NCI-H1436 treated with DMSO at 0.1 percent for 48 hours (cell line): ENCODE data around the gene TSHZ2.

ENCODE experiments used
- DNase-seq: peaks from one replicate; lab custom pipeline; 2025; lab: John Stamatoyannopoulos, UW

Gene TSHZ2, protein sequence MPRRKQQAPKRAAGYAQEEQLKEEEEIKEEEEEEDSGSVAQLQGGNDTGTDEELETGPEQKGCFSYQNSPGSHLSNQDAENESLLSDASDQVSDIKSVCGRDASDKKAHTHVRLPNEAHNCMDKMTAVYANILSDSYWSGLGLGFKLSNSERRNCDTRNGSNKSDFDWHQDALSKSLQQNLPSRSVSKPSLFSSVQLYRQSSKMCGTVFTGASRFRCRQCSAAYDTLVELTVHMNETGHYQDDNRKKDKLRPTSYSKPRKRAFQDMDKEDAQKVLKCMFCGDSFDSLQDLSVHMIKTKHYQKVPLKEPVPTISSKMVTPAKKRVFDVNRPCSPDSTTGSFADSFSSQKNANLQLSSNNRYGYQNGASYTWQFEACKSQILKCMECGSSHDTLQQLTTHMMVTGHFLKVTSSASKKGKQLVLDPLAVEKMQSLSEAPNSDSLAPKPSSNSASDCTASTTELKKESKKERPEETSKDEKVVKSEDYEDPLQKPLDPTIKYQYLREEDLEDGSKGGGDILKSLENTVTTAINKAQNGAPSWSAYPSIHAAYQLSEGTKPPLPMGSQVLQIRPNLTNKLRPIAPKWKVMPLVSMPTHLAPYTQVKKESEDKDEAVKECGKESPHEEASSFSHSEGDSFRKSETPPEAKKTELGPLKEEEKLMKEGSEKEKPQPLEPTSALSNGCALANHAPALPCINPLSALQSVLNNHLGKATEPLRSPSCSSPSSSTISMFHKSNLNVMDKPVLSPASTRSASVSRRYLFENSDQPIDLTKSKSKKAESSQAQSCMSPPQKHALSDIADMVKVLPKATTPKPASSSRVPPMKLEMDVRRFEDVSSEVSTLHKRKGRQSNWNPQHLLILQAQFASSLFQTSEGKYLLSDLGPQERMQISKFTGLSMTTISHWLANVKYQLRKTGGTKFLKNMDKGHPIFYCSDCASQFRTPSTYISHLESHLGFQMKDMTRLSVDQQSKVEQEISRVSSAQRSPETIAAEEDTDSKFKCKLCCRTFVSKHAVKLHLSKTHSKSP (N-terminal part only)

DNA sequence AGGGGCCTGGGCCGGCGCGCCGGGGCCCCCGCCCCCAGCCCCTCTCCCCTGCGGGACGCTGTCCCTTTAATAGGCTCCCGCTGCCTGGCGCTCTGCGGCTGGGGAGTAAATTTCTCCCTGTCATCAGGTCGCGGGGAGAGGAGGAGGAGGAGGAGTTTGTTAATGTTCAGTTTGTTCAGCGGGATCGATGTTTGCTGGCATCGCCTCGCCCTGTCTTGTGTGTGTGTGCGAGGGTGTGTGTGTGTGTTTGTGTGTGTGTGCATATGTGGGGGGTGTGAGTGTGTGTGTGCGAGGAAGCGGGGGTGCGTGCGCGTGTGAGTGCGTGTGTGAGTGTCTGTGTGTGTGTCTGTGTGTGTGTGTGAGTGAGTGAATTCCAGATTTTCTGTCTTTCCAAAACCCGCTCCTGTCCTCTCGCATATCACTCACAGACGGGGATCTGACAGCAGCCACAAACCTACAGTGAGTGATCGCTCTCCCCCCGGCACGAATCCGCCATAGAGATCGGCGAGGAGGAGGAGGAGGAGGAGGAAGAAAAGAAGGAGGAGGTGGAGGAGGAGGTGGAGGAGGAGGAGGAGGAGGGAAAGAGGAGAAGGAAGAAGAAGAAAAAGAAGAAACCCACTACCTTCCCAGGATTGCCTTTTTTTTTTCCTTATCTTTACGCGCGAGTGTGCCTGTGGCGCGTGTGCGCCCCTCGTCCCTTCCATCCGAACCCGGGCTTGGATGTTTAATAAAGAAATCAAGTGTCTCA is at the start of gene TSHZ2:
Gene TSHZ2 (plus strand): TSS at position 169 of the 748 bp plus-strand sequence. CDS start 936 bp downstream, outside the sequence.
- no peak for DNase-seq

DNA sequence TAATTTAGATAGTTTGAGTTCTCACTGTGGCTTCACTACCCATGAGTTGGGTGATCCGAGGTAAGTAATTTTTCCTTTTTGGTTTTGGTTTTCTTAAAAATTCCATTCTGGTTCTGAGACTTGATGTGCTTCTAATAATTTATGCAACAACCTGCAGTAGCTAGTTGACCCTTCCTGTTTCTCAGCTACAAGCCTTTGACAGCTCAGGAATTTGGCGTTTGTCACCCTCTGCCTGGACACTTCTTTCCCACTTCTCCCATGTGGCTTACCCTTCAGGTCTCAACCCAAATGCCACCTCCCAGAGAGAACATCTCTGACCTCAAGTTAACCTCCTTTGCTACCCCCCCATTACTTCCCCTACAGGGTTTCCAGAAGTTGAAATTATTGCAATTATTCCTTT is 49.7 kb upstream of the TSHZ2 start:
- no peak for DNase-seq

DNA sequence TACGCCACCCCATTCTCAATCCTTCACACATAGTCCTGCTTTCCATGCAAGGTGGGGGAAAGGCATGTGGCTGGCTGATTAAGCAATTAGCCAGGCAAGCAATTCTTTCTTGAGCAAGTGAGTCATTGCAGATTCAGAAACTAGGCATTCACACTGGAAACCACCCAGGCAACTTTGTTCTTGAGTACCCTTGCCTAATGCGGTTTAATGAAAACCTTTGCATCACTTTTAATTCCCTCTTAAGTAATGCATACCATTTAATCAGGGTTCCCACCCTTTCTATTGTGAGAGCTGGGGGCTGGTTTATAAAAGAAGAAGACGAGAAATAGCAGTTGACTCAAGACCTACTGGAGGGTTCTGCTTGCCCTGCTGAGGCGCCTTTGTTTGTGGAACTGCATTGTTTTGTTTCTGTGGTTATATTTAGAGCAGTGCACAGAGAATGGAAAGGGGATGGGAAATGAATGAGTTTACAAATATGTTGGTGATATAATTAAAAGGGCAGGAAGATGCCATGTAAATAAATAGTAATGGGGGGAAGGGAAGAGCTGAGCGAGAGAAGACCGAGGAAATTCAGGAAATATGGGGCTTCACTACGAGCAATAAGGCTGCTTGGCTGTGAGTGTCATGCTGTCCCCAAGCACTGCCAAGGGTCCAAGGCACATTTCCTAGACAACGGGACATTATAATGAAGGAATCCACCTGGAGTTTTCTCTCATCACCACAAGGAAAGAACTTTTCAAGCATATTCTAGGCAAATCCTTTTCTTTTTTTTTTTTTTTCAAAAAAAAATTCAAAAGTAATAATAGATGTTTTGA is 48.8 kb upstream of the TSHZ2 start:
- no peak for DNase-seq

DNA sequence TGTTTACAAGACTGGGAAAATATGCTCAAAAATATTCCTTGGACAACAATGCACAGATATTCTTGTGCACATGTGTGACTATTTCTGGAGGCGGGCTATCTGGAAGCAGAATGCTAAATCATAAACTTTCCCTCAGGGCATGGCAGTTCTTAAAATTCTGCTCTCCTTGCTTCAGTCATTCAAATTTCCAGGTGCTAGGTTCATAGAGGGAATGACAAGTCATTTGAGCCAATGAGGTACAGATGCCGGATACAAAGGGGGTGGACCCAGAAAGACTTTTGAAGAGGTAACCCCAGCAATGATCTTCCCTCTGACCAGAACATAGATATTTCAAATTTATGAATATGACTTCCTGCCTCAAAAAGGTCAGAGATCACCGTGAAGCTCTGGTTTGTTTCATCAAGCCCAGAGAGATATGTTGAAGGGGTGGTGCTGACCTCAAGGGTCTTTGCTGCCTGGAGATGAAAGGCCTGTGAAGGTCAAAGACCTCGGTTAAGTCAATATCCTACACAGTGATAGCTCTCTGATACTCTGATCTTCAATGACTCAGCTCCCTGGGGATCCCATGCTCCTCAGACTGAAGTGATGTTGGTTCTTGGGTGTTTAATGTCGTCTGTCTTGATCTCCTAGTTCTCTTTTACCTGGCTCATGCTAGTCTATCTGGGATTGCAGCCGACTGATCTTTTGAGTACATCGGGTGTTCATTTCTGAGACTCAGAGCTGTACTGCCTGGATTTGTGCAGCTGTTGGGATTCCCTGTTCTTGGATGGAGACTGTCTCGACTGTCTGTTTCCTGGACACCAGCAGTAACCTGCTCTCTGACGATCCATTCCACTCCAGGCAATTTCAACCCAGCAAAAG is 47.5 kb upstream of the TSHZ2 start:
- no peak for DNase-seq

DNA sequence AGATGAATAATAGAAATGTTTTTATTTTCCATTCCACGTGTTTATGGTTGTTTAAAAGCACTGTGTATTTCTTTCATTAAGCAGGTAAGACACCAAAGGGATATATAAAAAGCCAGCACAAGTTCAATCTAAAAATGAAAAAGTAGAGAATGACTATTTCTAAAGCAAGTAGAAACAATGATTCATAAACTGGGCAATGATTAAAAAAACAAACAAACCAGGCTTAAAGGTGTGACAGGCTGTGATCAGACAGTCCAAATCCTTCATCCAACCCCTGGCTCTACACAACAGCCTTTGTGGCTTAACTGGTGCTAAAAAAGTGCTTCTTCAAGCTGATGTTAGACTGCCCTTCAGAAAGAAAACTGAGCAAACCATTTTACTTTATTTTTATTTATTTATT is 45.7 kb upstream of the TSHZ2 start:
- no peak for DNase-seq

DNA sequence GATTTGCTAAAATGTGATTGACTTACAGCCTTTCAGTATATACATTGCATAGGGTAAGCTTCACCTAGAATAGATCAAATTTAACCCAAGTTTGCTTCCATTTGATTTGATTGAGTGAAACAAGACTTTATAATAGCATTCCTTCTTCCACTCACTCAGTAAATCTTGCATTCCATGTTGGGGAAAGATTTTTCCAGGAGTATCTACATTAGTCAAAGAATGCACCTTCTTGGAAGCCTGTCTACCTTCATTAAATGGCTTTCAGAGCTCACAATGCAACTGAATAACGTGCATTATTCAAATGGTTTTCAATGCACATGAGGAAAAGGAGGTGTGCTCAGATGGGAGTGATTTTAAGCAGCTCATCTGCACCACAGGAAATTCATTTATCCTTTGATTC is 38.3 kb upstream of the TSHZ2 start:
- DNase-seq: no peak

DNA sequence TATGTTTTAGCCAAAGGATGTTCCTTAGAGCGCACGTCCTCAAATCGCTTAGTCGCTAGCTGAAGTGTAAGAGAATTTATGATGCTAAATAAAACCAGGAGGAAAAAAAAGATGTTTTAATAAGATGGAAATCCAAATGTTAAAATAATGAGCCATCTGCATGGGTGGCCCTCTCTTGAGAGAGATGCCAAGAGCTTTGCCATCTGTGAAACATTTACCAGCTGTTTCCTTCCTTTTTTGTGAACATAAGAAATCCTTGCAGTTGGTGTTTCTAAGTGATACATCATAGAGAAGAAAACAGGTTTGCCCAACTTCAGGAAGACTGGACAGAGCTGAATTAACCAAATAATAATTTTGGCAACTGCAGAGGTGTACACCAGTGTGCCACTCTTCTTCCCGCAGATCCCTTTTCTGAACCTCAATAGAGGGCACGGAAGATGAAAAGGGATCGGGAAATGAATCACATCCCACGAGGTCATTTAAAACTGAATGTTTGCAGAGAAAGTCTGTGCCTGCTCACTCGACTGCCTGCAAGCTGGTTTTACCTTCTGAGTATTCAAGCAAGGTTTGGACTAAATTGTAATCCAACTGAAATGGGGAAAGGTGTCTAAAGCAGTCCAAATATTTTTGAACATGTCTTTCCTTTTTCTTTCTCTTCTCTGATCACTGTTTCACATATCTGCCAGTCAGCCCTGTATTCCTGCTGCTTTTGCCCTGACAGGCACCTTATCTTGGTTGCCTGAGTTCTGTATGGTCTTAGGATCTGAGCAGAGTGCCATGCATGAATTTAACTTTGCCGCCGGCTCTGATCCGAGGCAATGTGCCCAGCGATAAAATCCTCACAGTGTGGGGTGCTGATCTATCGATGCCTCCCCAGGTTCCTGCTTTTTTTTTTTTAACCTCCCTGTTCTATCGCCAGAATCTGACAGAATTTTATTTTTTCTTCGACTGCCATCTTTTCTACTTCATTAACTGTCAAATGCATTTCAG is 35.5 kb upstream of the TSHZ2 start:
- no peak for DNase-seq

DNA sequence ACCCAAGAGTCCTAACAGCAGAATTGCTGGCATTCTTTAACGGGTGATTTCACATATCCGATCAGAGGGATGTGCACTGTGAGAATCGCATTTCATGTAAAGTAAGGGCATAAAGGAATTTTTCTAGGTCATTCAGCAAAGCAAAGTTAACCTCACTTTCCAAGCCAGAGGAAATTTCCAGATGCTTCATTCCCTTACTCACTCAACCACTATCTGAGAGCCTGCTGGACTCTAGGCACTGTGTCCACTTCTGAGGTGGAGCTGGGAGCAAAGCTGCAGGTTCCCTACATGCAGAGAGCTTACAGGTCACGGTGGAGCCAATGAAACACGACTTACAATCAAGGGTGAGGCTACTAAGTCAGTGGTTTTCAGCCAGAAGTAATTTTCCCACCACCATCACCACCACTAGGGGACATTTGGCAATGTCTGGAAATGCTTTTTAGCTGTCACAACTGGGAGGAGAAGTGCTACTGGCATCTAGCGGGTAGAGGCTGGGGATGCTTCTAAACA is 34.5 kb upstream of the TSHZ2 start:
- DNase-seq: no peak

DNA sequence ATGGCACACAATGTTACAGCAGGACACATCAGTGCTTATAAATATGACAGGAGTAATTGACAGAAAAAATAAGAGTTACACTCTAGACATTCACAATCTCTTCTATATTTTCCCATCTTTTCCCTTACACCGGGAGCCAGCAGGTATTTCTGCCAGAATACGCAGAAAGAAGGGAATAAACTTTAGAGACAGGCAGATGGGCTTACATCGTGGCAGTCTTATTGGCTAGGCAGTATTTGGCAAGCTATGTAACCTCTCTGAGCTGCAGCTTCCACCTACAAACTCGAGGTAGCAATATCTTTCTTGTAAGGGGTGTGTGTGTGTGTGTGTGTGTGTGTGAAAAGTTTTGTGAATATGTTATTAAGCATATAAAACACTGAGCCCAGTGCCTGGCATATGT is 33.0 kb upstream of the TSHZ2 start:
- DNase-seq: no peak

DNA sequence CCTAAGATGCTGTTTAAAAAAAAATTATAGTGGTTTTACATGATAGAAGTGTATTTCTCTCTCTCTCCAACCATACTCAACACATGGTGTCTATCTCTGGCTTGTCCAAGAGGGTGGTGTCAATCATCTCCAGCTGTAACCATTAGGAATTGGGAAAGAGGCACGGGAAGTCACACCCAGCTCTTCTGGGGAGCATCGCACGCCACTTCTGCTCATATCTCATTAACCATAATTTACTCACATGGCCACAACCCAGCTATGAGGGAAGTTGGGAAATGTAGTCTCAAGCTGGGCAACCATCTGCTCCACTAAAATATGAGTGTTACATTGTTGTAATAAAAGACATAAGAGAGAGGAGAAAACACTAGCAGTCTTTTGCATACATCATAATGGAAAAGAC is 30.4 kb upstream of the TSHZ2 start:
- no peak for DNase-seq

DNA sequence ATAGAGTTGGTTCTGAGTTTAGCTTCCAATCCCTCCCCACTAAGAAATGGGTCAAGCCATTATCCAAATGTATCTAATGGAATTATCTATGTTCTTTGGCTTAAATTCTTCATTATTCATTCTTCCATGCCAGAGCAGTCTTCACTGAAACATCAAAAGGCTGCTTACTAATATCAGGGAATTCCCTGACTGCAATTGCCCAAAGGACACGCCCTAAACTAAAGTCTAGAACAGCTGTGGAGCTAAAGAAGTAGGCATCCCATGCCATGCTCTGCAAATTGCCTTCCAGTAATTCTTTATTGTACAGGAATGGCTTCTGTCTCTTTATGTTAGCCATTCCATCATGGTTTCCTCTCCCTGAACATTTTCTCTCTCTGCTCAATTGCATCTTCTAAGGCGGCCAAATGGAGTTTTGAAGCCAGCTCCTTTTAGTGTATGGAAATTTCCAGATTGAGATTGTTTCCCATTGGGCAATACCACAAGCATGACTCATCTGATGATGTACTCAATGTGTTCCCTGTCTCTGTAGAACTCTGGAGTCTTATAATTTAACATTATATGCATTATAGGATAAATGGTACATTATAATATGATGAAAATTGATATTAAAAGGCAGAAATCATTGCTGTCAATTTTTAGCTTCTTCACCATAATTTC is 28.8 kb upstream of the TSHZ2 start:
- no peak for DNase-seq

DNA sequence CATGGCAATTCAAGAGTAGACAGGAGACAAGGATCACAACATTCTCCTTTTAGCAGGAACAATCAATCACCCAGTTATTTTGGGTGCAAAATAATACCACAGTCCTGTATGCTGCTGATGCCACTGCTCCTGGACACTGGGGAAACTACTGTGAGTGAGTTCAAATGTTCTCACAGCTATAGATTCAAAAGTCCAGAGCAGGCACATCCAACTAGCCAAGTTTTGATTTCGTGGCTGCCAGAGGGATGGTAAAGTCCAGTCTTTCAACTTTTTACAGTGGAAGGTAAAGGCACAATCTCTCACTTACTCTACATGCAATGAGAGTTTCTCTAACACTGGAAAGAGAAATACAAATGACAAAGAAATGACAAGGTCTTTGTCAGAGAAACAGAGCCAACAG is 26.9 kb upstream of the TSHZ2 start:
- no peak for DNase-seq

DNA sequence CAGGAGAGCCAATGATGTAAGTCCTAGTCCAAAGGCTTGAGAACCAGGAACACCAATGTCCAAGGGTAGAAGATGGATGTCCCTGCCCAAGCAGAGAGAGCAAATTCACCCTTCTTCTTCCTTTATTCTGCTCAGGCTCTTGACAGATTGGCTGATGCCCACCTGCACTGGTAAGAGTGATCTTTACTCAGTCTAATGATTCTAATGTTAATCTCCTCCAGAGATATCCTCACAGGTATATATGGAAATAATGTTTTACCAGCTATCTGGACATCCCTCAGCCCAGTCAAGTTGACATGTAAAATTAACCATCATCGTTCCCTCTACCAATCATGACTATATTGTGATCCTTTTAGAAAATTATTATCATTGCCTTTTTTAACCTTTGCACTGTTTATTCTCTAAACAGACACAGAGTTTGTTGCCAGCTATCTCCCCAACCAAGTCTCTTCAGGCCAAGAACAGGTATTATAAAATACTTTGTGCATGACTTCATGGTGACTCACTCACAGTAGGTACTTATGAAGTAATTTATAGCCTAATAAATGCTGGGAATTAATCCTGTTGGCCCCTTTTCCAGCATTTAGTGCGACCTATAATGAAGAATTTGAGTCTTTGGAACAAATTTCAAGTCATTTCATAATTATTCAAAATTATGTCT is 26.2 kb upstream of the TSHZ2 start:
- DNase-seq: no peak

DNA sequence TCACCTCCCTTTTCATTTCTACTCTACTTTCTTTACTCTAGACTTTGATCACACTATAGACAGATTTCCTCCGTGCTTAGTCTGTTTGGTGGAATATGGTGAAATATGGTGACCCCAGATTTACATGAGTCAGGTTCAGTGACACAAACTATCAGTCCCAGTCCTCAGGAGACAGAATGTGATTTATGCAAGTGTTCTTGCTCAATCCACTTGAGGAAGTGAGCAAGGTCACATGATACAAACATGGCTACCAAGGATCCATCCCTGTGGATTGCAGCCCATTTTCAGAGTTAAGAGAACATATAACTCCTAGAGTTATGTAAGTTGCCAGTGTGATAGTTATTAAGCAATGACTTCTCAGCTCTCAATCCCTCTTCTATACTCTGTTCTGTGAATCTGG is 23.7 kb upstream of the TSHZ2 start:
- DNase-seq: no peak

DNA sequence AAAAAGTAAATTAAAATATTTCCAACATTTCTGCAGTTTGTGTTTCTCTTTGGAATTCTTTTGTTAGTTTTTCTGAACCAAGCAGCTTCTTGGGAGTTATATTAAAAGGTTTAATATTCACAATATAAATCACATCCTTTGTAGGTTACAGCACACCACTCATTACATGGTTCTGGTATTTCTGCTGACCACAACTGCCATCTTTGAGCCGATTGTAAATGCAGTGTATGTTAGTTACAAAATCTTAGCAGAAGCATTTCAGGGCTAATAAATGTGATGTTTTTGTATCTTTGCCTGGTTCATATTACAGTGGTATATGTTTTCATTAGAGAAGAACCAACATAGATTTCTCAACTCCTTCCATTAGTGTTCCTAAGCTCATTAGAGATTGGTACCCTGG is 19.1 kb upstream of the TSHZ2 start:
- no peak for DNase-seq

DNA sequence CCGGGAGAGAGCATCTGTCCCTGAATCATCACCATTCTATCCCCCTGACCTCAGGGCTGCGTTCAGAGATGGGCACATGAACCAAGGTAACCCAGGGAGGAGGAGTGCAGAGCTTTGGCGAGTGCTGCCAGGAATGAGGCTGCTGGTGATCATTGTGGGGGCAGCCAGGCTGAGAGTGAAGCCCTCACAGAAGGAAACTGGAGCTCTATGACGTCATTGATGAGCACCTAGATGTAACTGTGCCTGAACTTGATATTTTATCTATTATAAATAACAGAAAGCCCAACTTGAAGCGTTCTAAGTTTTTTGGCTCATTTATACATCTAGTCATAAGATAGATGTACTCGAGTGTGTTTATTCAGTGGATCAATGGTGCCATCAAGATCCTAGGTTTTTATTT is 17.3 kb upstream of the TSHZ2 start:
- DNase-seq: no peak

DNA sequence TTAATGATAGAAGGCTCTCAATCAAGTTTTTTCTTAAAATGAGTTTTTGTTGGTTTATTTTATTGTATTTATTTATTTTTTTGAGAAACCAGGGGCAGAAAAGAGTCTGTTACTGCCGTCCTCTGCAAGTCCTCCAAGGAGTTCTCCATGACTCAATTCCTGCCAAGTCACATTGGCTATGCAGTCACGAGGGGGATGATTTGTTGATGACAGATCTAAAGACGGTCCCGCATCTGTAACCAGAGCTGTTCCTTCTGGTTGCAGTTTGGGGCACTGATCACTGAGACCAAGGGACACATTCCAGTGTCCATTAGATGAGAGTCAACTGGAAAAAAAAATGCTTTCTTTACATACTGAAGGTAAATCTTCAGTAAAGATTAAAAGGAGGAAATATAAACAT is 13.9 kb upstream of the TSHZ2 start:
- DNase-seq: no peak

DNA sequence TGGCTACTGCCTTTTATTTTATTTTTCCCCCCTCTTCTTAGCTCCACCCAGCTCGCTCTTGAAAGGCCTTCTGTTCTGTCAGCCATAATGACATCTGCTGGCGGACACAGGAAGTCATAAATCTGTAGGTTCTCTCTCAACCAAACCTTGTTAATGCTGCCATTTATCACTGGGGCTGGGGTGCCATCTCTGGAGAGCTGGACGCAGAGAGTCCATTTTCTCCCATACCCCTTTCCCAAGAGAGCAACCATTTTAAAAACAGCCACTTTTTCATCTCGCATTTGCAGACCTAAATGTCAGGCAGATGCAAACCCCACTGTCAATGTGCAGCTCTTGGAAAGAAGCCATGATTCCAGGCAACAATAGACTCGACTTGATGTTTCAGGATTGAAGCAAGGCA is 13.0 kb upstream of the TSHZ2 start:
- DNase-seq: peak; percentile 71
